HG02870 (cell line): ENCODE results near the gene CNDP1.

Experiments used
- ATAC-seq: cut with Tn5 transposase; IDR thresholded peaks from one replicate; pipeline ENCODE4 v1.9.1; 2021; ENCODE audit warnings: mild to moderate bottlenecking, moderate library complexity; ENCODE audit not compliant: unreplicated experiment

The CNDP1 gene

GRCh38 chr18:74574916-74575315 is 40.6 kb downstream of the CNDP1 start:
- no peak for ATAC-seq

DNA sequence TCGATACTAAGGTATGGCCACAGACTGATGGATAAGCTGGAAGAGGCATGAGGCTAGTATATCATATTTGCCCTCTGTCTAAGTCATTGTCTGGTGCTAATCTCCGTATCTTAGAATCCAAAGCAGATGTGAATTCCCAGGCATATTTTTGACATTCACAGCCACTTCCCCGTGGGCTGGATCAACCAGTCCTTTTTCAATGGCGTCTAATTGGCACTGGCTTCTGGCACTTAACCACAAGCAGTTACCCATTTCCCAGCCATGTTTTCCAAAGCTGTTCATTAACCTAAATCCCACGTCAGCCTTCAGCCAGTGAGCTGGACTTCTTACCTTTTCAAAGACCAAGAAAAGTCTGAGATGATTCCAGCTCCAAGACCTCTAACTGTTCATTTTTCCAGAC is 42.7 kb downstream of the CNDP1 start:
- ATAC-seq: no peak

GRCh38 chr18:74579496-74580065 is 45.3 kb downstream of the CNDP1 start:
- no peak for ATAC-seq

DNA sequence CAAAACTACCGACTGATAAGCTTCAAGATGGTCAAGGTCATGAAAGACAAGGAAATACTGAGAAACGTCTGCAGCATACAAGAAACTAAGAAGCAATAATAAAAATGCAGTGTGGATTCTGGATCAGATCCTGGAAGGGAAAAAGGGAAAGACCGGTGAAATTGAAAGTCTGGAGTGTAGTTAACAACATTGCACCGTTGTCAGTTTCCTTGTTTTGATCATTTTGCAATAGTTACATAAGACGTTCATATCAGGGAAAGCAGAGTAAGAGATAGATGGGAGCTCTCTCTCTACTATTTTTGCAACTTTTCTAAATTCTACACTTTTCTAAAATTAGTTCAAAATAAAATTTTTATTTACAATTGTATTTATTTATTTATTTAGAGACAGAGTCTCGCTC is 48.3 kb downstream of the CNDP1 start:
- no peak for ATAC-seq

GRCh38 chr18:74587441-74587840 is 53.1 kb downstream of the CNDP1 start:
- no peak for ATAC-seq

DNA sequence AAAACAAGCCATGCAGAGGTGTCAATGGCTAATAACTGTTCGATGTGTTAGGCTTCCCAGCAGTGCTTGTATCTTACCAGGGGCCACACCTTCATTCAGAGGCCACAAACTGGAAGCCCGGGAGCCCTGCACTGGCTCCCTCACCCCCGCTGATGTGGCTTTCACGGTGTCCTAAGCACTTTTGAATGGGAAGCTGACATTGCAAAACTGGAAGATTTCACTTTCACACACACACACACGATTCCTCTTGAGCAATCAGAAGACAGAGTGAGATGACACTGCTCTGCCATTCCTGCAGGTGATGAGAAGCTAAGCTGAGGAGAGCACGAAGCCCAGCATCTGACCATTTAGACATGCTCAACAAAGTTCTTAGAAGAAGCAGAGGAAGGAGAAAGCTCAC is 54.7 kb downstream of the CNDP1 start:
- no peak for ATAC-seq

- ATAC-seq: no peak
Measured at GRCh38 chr18:74589811-74590210, 55.5 kb downstream of the CNDP1 start.

GRCh38 chr18:74590671-74591070 is 56.4 kb downstream of the CNDP1 start:
- no peak for ATAC-seq

GRCh38 chr18:74595431-74595830 is 61.1 kb downstream of the CNDP1 start:
- peak; percentile 27 for ATAC-seq

DNA sequence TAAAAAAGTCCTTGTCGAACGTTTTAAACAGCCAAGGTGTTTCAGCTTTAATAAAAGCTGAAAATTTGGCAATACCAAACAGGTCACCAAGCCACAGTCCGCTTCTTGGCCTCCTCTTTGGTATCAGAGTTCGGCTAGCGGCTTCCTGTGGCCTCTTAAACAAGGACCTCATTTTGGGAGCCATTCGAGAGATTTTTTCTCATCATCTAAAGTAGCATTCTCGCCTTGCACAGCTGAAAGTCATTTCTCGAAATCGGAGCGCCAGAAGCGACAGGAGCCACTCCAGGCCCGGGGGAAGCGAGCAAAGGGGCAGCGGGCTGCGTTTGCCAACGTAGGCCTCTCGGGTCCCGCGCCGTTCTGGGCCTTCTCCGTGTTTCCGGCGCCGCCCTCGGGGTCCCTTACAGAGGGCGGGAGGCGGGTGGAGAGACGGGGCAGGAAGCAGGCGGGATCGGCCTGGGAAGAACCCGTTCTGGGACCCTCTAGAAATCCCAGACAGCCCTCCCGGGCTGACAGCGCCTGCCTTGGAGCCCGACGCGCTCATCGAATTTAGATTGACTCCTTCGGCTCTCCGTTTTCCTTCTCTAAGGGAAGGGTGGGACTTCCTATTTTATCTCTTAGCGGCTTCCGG is 62.8 kb downstream of the CNDP1 start:
- peak; percentile 25 for ATAC-seq

- ATAC-seq: peak; percentile 63
Measured at GRCh38 chr18:74597662-74598349, 63.5 kb downstream of the CNDP1 start, which contains the start of gene ZNF407. ZNF407 (plus strand) TSS chr18:74597870; CDS start chr18:74631020, 33,150 bp downstream.

GRCh38 chr18:74598350-74599001 is 64.2 kb downstream of the CNDP1 start:
- peak; percentile 49 for ATAC-seq

DNA sequence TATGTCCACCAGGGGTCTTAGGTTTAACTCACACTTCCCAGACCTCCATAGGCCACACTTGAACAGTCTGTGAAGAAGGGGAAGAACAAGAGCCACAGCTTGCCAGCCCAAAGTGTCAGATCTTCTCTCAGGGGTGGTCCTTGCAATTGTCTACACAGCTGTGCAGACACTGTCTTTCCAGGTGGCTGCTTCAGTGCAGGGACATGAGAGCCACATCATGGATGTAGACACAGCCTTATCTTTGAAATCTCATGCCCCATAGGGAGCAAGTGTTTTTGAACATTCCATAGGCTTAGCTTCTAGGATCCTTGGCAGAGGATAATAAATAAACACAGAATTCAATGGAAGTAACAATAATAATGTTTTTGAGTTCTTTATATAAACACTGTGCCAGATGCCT is 70.1 kb downstream of the CNDP1 start:
- ATAC-seq: no peak

DNA sequence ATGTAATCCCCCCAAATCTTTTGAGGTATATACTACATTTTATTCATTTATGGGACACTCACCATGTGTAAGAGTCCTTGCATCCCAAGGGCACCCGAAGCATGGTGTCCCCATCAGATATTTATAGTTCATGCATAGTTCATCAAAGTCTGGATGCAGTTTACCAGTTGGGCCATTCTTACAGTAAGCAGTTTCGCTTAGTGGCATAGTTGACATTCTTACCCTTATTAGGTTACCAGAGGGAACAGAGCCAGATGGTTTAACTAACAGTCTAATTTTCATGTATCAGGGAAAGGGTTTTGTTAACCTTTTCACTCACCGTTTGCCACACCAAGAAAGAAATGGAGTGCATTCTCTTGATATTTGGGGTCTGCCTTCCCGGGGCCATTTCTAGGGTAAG is 70.5 kb downstream of the CNDP1 start:
- no peak for ATAC-seq

DNA sequence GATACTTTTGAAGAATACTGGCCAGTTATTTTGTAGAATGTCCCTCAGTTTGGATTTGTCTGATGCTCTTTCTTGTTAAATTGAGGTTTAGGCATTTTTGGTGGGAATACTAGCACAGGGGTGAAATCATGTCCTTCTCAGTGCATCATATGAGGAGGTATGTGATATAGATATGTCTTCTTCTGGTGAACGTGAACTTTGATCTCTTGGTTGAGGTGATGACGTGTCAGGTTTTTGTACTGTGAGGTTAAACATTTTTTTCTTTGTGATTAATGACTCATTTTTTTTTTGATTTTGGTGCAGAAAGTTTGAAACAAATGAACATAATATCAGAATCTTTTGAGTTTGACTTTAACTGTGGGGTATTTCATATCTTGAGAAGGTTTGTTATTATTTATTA is 74.4 kb downstream of the CNDP1 start:
- ATAC-seq: no peak

DNA sequence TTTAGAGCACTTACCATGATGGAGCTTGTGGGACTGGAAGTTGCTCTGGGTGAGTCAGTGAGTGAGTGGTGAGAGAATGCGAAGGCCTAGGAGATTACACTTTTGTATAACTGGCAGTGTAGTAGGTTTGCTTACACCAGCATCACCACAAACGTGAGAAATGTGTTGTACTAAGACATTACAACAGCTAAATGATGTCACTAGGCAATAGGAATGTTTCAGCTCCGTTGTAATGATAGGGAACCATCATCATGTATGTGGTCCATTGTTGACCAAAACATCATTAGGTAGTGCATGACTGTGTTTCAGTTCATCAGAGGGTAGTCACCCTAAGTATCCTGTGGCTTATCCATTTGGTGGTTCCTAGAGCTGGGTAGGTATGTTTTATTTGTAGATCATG is 75.2 kb downstream of the CNDP1 start:
- ATAC-seq: no peak

DNA sequence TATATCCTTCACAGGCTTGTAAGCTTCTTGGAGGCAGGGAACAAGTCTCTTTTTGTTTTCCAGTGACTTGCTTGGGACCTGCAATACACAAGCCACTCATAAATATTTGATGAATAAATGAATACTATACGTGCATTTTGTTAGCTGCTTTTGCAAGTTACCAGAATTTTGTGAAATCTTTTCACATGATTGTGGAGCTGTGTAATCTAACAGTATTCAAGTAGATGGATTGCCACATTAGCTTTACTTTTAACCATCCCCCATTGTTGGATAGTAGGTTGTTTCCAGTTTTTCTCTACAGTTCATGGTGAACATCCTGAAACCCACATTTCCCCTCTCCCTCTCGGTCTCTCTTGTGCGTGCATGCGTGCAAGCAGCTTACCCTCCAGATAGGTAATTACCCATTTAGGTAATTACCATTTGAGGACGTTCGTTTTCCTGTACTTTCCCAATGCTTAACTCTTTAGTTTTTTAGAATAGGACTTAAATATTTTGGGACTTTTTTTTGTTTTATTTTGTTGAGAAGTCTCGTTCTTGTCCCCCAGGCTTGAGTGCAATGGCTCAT is 75.8 kb downstream of the CNDP1 start:
- ATAC-seq: no peak

- ATAC-seq: no peak
Measured at GRCh38 chr18:74610860-74611259, 76.6 kb downstream of the CNDP1 start.

DNA sequence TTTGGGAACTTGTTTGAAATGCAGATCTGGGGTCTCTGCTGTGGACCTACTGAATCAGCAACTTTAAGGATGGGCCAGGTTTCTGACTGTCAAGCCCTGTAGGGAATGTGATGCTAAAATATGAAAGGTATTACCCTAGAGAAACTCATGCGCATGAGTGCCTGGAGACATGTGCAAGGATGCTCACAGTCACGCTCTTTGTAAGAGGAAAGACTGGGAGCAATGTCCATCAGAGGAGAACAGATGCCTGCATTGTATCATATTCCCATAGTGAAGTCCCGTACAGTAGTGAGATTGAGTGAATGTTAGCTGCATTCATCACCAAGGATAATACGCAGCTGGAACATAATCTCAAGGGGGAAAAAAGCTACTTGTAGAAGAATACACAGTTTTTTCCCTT is 77.5 kb downstream of the CNDP1 start:
- ATAC-seq: no peak

GRCh38 chr18:74613381-74613780 is 79.1 kb downstream of the CNDP1 start:
- ATAC-seq: peak; percentile 44

DNA sequence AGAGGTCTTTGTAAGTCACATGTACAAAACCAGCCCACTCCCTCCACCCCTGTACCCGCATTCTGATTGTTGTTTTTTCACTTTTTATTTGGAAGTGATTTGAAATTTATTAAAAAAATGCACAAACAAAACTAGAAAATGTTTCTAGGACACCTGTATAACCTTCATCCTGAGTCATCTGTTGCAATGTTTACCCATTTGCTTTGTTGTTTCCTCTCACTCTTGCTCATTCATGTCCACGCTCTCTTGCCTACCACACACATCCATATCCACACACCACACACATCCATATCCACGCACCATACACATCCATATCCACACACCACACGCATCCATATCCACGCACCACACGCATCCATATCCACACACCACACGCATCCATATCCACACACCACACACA is 82.2 kb downstream of the CNDP1 start:
- ATAC-seq: no peak

- no peak for ATAC-seq
Measured at GRCh38 chr18:74617486-74617885, 83.2 kb downstream of the CNDP1 start.
